GM12873 (cell line): ENCODE measurements around the gene S100A2.

Experiments used
- TF ChIP-seq, protein P1 (sequence below): IDR thresholded peaks from 2 replicates; pipeline ENCODE4 v1.5.1; 2012; ENCODE audit warnings: low read depth, mild to moderate bottlenecking, moderate library complexity, low read length, control low read depth; ENCODE audit not compliant: insufficient read depth; ENCODE audit errors: missing control alignments

Gene S100A2

DNA sequence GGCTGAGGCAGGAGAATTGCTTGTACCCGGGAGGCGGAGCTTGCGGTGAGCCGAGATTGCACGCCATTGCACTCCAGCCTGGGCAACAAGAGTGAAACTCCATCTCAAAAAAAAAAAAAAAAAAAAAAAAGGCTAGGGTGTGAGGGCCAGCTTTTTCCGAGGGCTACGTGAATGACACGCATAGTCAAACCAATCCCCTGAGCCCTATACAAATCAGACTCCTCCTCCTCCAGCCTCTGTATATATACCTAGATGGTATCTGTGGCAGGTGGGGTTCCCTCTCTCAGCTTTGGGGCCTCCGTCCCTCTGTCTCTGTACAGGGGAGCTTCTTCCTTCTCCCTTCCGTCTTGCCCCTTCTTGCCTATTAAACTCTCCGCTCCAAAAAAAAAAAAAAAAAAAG lies 40.5 kb upstream of the S100A2 start:
- TF ChIP-seq, protein P1, sequence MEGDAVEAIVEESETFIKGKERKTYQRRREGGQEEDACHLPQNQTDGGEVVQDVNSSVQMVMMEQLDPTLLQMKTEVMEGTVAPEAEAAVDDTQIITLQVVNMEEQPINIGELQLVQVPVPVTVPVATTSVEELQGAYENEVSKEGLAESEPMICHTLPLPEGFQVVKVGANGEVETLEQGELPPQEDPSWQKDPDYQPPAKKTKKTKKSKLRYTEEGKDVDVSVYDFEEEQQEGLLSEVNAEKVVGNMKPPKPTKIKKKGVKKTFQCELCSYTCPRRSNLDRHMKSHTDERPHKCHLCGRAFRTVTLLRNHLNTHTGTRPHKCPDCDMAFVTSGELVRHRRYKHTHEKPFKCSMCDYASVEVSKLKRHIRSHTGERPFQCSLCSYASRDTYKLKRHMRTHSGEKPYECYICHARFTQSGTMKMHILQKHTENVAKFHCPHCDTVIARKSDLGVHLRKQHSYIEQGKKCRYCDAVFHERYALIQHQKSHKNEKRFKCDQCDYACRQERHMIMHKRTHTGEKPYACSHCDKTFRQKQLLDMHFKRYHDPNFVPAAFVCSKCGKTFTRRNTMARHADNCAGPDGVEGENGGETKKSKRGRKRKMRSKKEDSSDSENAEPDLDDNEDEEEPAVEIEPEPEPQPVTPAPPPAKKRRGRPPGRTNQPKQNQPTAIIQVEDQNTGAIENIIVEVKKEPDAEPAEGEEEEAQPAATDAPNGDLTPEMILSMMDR = no peak

DNA sequence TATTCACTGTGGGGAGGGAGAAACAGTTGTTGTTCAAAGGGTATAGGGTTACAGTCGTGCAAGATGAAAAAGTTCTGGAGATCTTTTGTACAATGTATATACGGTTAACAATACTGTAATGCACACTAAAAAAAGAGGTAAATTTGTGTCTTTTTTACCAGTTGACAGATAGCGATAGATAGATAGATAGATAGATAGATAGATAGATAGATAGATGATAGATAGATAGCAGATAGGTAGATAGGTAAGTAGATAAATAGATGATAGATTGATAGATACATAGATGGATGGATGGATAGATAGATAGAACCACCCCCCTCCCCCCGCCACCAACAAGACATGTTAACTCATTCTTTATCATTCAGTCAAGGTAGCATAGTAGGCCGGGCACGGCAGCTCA lies 37.1 kb upstream of the S100A2 start:
- TF ChIP-seq, protein P1 = no peak

DNA sequence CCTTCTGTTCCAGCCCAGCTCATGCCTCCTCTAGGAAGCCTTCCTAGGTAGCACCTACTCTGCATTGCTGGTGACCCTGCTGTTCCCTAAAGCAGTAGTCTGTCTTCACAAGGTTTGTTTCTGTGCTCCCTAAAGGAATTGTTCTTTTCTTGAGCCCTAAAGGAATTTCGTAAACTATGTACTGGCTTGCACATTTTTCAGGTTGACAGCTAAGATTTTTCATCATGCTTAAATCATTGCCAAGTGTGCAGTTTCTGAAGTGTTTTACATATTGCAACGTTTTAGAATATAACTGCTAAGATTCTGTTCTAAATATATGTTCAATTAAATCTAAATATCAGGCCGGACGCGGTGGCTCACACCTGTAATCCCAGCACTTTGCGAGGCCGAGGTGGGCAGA lies 34.2 kb upstream of the S100A2 start:
- TF ChIP-seq, protein P1 = no peak

- TF ChIP-seq, protein P1 = no peak
Measured at GRCh38 chr1:153598309-153599172, 32.9 kb upstream of the S100A2 start.

DNA sequence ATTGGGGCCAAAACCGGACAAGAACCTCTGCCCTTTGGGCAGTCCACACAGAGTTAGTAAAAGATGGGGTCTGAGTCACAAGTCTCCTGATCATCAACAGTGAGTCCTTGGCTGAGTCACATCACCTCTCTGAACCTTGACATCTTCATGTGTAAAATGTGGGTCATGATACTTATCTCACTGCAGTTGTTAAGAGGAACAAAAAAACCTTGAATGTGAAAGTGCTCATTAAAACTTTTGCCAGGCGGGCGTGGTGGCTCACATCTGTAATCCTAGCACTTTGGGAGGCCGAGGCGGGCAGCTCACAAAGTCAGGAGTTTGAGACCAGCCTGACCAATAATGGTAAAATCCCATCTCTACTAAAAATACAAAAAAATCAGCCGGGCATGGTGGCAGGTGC lies 31.6 kb upstream of the S100A2 start:
- TF ChIP-seq, protein P1 = no peak

- TF ChIP-seq, protein P1 = no peak
Measured at GRCh38 chr1:153592748-153593147, 27.1 kb upstream of the S100A2 start.

DNA sequence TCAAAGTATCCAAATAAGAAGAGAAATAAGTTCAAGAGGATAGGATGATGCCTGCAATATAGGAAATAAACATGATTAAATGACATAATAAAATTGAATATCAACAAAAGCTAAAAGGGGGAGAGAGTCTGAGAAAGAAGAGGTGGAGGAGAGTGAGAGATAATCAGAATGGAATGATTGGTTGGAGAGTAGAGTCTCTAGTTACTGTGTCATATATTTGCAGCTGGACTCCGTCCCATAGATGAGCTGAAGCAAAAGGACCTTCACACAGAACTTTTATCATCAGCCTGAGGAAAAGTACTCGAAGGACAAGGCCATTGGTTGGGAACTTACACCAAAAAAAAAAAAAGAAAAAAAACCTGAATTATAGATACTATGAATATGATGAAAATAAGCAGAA lies 22.8 kb upstream of the S100A2 start:
- TF ChIP-seq, protein P1 = no peak
